Measurements from ENCODE around the gene ATP8A1. TPM values are rescaled to one million over a fixed set of nuclear protein-coding genes. Genes with fewer than 3 reads are reported as not detected.

The ATP8A1 gene
- 76.7 and 80.0 TPM in 2 replicates for total RNA-seq (2014; rRNA removed; shearing (Covaris generic))
- 141 and 149 TPM in 2 replicates for total RNA-seq (2022)
- Bru-seq, nascent RNA = percentile 97 among the genes with signal in this experiment
- BruChase-seq, experiment 1, labeled RNA remaining after a 6-hour chase = percentile 88 among the genes with signal in this experiment
- percentile 92 among the genes with signal in this experiment for BruChase-seq, experiment 2, labeled RNA remaining after a 2-hour chase
- long read RNA-seq, full-length matches to known transcripts = 35 of 76 reads
- long read RNA-seq, partial matches to known transcripts = 12 of 76 reads
- long read RNA-seq, other reads (novel, unspliced or antisense) = 29 of 76 reads

- Histone ChIP-seq H3K79me2 (ENCODE audit: insufficient read depth, low read depth, low read length) (peaks cover 52% of the 10 kb centered on the region), H3K36me3 (ENCODE audit: insufficient read depth, low read length) (peaks cover 37% of the 10 kb centered on the region), H3K9me3 (ENCODE audit: low read length) (peaks cover 14% of the 10 kb centered on the region), H3K4me1 (ENCODE audit: insufficient read depth, low read length, poor library complexity, severe bottlenecking) (peaks cover 32% of the 10 kb centered on the region), H3K27ac (ENCODE audit: low read depth, low read length, poor library complexity, severe bottlenecking) (peak within 1 kb of the TSS; percentile 75), H3K9me2 (ENCODE audit: insufficient read depth, low read length) (no peaks in the 10 kb centered on the region), H2AFZ (ENCODE audit: low read length) (peak within 1 kb of the TSS; percentile 52; the same call in 1 of the 2 replicates), H4K20me1 (ENCODE audit: insufficient read depth, low read length) (peaks cover 21% of the 10 kb centered on the region; the same call in 1 of the 2 replicates), H3K4me3 (ENCODE audit: low read depth, low read length, poor library complexity, severe bottlenecking) (peak within 1 kb of the TSS; percentile 98), H3K4me2 (ENCODE audit: low read length) (peak within 1 kb of the TSS; percentile 89)
- no peak for TF ChIP-seq EZH2phosphoT487 (IDR thresholded peaks at IDR 0.05; ENCODE audit: borderline replicate concordance, low read depth, low read length)
- TF ChIP-seq, protein P1, sequence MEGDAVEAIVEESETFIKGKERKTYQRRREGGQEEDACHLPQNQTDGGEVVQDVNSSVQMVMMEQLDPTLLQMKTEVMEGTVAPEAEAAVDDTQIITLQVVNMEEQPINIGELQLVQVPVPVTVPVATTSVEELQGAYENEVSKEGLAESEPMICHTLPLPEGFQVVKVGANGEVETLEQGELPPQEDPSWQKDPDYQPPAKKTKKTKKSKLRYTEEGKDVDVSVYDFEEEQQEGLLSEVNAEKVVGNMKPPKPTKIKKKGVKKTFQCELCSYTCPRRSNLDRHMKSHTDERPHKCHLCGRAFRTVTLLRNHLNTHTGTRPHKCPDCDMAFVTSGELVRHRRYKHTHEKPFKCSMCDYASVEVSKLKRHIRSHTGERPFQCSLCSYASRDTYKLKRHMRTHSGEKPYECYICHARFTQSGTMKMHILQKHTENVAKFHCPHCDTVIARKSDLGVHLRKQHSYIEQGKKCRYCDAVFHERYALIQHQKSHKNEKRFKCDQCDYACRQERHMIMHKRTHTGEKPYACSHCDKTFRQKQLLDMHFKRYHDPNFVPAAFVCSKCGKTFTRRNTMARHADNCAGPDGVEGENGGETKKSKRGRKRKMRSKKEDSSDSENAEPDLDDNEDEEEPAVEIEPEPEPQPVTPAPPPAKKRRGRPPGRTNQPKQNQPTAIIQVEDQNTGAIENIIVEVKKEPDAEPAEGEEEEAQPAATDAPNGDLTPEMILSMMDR (conservative IDR thresholded peaks at IDR 0.05; ENCODE audit: low read length) = no peak
- peak; percentile 95 for DNase-seq (ENCODE audit: low spot score)
- POLR2A ChIA-PET = interaction anchor here (0.5 to 7.0 kb wide), 19 partner anchors 8 to 1655 kb away, joined by 3 to 132 read pairs (median 6); no protein-coding TSS in a partner anchor
- CTCF ChIA-PET (ENCODE audit: unreplicated experiment) = interaction anchor here (1.0 to 2.0 kb wide), 6 partner anchors 12 to 88 kb away, joined by 5 to 9 read pairs (median 6); no protein-coding TSS in a partner anchor
- intact Hi-C loops (cut with micrococcal nuclease; ENCODE audit: unreplicated experiment) = loop anchor here (1.0 to 10.0 kb wide), 6 partner anchors 14 to 502 kb away; partner anchors contain the start of gene BEND4
- BruUV-seq (replicated peaks) = no TSS peak
Measured at GRCh38 chr4:42656944-42657792, at the start of gene ATP8A1. Gene ATP8A1 (minus strand): TSS chr4:42657105. CDS start chr4:42656873, 232 bp downstream.

GRCh38 chr4:42706086-42706485 is 49.2 kb upstream of the ATP8A1 start:
- Histone ChIP-seq H3K36me3 (ENCODE audit: insufficient read depth, low read length) (no peaks in the 10 kb centered on the region), H3K4me2 (ENCODE audit: low read length) (no peak overlapping the region), H2AFZ (ENCODE audit: low read length) (no peak overlapping the region), H4K20me1 (ENCODE audit: insufficient read depth, low read length) (no peaks in the 10 kb centered on the region), H3K27ac (ENCODE audit: low read depth, low read length, poor library complexity, severe bottlenecking) (no peak overlapping the region), H3K79me2 (ENCODE audit: insufficient read depth, low read depth, low read length) (no peaks in the 10 kb centered on the region), H3K9me3 (ENCODE audit: low read length) (no peaks in the 10 kb centered on the region), H3K4me3 (ENCODE audit: low read depth, low read length, poor library complexity, severe bottlenecking) (no peak overlapping the region), H3K9me2 (ENCODE audit: insufficient read depth, low read length) (no peaks in the 10 kb centered on the region), H3K4me1 (ENCODE audit: insufficient read depth, low read length, poor library complexity, severe bottlenecking) (no peaks in the 10 kb centered on the region)
- BruUV-seq (replicated peaks) = no TSS peak
- intact Hi-C loops (cut with micrococcal nuclease; ENCODE audit: unreplicated experiment) = no loop called here
- TF ChIP-seq, protein P1 (conservative IDR thresholded peaks at IDR 0.05; ENCODE audit: low read length) = no peak
- TF ChIP-seq EZH2phosphoT487 (IDR thresholded peaks at IDR 0.05; ENCODE audit: borderline replicate concordance, low read depth, low read length) = no peak
- no peak for DNase-seq (ENCODE audit: low spot score)
- ChIA-PET POLR2A (interaction anchor here (0.6 to 2.1 kb wide), 3 partner anchors 10 to 75 kb away, joined by 3 to 13 read pairs (median 3); no protein-coding TSS in a partner anchor), CTCF (ENCODE audit: unreplicated experiment) (interaction anchor here (0.6 kb wide), 1 partner anchor 19 kb away, joined by 3 read pairs; no protein-coding TSS in a partner anchor)
